HG03558 (cell line): Measurements from ENCODE around the gene RPN2.

Experiments
- ATAC-seq: cut with Tn5 transposase; IDR thresholded peaks from one replicate; pipeline ENCODE4 v1.9.1; 2021; ENCODE audit warnings: moderate number of reproducible peaks; ENCODE audit not compliant: unreplicated experiment; ENCODE audit errors: extremely low read depth

RPN2 gene

GRCh38 chr20:37209193-37209592, 30.1 kb downstream of the RPN2 start:
- ATAC-seq, result no peak

GRCh38 chr20:37209661-37210314, 30.7 kb downstream of the RPN2 start:
- no peak for ATAC-seq

GRCh38 chr20:37218441-37218840, 39.3 kb downstream of the RPN2 start:
- ATAC-seq, result no peak

- no peak for ATAC-seq
Measured at GRCh38 chr20:37218976-37219375, 39.8 kb downstream of the RPN2 start.

GRCh38 chr20:37219751-37220668, 40.9 kb downstream of the RPN2 start:
- no peak for ATAC-seq

GRCh38 chr20:37220731-37221130, 41.6 kb downstream of the RPN2 start:
- no peak for ATAC-seq

- no peak for ATAC-seq
Measured at GRCh38 chr20:37222086-37222485, 43.0 kb downstream of the RPN2 start.

GRCh38 chr20:37223053-37223452, 43.9 kb downstream of the RPN2 start:
- ATAC-seq, result no peak

- no peak for ATAC-seq
Measured at GRCh38 chr20:37225146-37225545, 46.0 kb downstream of the RPN2 start.

- no peak for ATAC-seq
Measured at GRCh38 chr20:37226889-37227288, 47.8 kb downstream of the RPN2 start.

- ATAC-seq, result no peak
Measured at GRCh38 chr20:37228082-37228481, 49.0 kb downstream of the RPN2 start.

- no peak for ATAC-seq
Measured at GRCh38 chr20:37228656-37229055, 49.5 kb downstream of the RPN2 start.

- ATAC-seq, result no peak
Measured at GRCh38 chr20:37229357-37229756, 50.2 kb downstream of the RPN2 start.

GRCh38 chr20:37230200-37230599, 51.1 kb downstream of the RPN2 start:
- no peak for ATAC-seq

GRCh38 chr20:37231947-37232630, 53.0 kb downstream of the RPN2 start:
- ATAC-seq, result no peak

- ATAC-seq, result no peak
Measured at GRCh38 chr20:37233548-37234253, 54.6 kb downstream of the RPN2 start.

- no peak for ATAC-seq
Measured at GRCh38 chr20:37234254-37234581, 55.1 kb downstream of the RPN2 start.

GRCh38 chr20:37235065-37235464, 55.9 kb downstream of the RPN2 start:
- ATAC-seq, result no peak

GRCh38 chr20:37236462-37236861, 57.3 kb downstream of the RPN2 start:
- no peak for ATAC-seq

- ATAC-seq, result no peak
Measured at GRCh38 chr20:37237656-37238055, 58.5 kb downstream of the RPN2 start.

- no peak for ATAC-seq
Measured at GRCh38 chr20:37238426-37238825, 59.3 kb downstream of the RPN2 start.
